Measurements from ENCODE around the gene PBX1.

DNA sequence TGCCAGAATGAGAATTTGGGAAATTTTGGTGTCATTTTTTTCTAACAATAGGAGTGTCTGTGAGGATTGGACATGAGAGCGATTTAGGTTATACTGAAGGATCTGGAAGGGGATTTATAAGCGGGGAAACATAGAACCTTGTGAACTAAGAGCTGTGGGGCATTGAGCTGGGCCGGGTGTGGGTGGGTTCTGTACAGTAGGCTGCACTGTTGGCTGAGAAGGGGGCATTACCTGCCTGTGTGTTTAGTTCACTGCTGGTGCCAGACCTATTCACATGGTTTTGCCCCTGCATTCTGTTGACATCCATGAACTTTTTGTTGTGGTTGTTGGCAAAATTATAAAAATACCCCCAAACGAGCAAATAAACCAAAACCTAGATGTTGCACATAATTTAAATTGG lies 8.8 kb downstream of the PBX1 start:
- TF ChIP-seq ETS1 (IDR thresholded peaks at IDR 0.05) (no peak), JUNB (IDR thresholded peaks at IDR 0.05; ENCODE audit: unreplicated experiment) (no peak), EZH2 (IDR thresholded peaks at IDR 0.05; ENCODE audit: low read depth, unreplicated experiment) (no peak)

Measured in GM23338 (cell line).